ENCODE data around the gene CPNE9. TPM values are rescaled to one million over a fixed set of nuclear protein-coding genes. Genes with fewer than 3 reads are reported as not detected.

Gene CPNE9
- polyA plus RNA-seq, 1 of the 3 experiments (the other 2 are of a cell fraction): 0.03 TPM

DNA sequence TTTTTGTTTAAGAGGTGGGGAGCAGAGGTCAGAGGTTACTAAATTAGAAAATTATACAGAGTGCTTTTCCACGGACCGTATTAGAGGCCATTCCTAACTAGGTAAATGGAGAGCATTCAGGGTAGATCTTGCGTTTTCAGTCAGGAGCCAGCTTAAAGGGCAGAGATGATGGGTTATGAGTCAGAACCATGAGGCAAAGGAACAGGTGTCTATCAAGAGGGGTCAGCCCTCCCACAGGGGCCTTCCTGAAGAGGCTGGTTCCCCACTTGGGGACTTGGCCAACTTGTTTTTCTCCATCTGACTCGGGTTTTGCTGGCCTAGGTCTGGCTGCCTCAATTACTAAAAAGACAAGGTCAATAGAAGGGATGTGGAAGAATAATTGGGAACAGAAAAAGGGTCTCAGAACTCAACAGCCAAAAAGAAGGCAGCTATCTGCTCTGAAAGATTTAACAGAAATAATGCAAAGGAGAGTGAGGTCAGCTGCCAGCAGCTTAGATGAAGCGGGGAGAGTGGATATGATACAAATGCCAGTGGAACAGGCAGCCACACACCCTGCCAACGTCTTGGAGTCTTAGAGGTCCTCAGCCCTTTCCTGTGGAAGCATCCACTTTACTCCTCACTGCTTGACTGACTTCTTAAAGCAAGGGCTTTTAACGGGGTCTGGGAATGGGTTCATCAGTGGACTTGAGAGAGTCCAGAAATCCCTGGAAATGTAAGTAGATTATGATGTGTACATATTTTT, 36.8 kb upstream of the CPNE9 start:
- H3K9me2 ChIP-seq: no peaks in the 10 kb centered on the region
- no peak overlapping the region for H3K4me3 ChIP-seq (ENCODE audit: low read depth in 2 of 2, low read length in 1 of 2)
- H3K27ac ChIP-seq (ENCODE audit: low read depth in 2 of 2, low read length in 1 of 2): no peak overlapping the region
- POLR2A ChIA-PET: no interaction called here
- H3K36me3 ChIP-seq (replicated peaks in 1 of 2; ENCODE audit: control insufficient read depth in 1 of 2, insufficient read depth in 2 of 2, low read length in 1 of 2): peaks cover 28 to 58% of the 10 kb centered on the region in 2 experiments
- no peak for DNase-seq
- no peaks in the 10 kb centered on the region for H3K9me3 ChIP-seq
- no peak for TF ChIP-seq CTCF (IDR thresholded peaks at IDR 0.05)
- no peak for TF ChIP-seq TCF12 (IDR thresholded peaks at IDR 0.05)
- TF ChIP-seq RAD21 (IDR thresholded peaks at IDR 0.05; ENCODE audit: low read length): no peak
- no peak for TF ChIP-seq RFX5 (IDR thresholded peaks at IDR 0.05; ENCODE audit: low read length)
- no peak for TF ChIP-seq JUND (IDR thresholded peaks at IDR 0.05)
- TF ChIP-seq FOXM1 (IDR thresholded peaks at IDR 0.05; ENCODE audit: low read depth): no peak
- no peak for TF ChIP-seq GATA2 (CRISPR knock-in tag; IDR thresholded peaks at IDR 0.05)
- no peak for TF ChIP-seq NRF1 (IDR thresholded peaks at IDR 0.05; ENCODE audit: low read depth, low read length)
- no peak for TF ChIP-seq TAF1 (IDR thresholded peaks at IDR 0.05; ENCODE audit: borderline replicate concordance, low read depth, low read length)
- no peak for TF ChIP-seq FOSL2 (IDR thresholded peaks at IDR 0.05; ENCODE audit: borderline replicate concordance, low read depth)
- no peak for TF ChIP-seq EP300 (IDR thresholded peaks at IDR 0.05; ENCODE audit: borderline replicate concordance in 1 of 2, low read depth in 1 of 2, low read length in 1 of 2)
- TF ChIP-seq, protein P1, sequence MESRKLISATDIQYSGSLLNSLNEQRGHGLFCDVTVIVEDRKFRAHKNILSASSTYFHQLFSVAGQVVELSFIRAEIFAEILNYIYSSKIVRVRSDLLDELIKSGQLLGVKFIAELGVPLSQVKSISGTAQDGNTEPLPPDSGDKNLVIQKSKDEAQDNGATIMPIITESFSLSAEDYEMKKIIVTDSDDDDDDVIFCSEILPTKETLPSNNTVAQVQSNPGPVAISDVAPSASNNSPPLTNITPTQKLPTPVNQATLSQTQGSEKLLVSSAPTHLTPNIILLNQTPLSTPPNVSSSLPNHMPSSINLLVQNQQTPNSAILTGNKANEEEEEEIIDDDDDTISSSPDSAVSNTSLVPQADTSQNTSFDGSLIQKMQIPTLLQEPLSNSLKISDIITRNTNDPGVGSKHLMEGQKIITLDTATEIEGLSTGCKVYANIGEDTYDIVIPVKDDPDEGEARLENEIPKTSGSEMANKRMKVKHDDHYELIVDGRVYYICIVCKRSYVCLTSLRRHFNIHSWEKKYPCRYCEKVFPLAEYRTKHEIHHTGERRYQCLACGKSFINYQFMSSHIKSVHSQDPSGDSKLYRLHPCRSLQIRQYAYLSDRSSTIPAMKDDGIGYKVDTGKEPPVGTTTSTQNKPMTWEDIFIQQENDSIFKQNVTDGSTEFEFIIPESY (IDR thresholded peaks at IDR 0.05; ENCODE audit: borderline replicate concordance, low read depth): no peak
- no peak for TF ChIP-seq GABPA (IDR thresholded peaks at IDR 0.05; ENCODE audit: low read depth)
- no peak for TF ChIP-seq YY1 (IDR thresholded peaks at IDR 0.05; ENCODE audit: low read depth)
- TF ChIP-seq, protein P2, sequence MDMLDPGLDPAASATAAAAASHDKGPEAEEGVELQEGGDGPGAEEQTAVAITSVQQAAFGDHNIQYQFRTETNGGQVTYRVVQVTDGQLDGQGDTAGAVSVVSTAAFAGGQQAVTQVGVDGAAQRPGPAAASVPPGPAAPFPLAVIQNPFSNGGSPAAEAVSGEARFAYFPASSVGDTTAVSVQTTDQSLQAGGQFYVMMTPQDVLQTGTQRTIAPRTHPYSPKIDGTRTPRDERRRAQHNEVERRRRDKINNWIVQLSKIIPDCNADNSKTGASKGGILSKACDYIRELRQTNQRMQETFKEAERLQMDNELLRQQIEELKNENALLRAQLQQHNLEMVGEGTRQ (IDR thresholded peaks at IDR 0.05; ENCODE audit: borderline replicate concordance, low read depth, low read length): no peak
- 76% methylated on average over 7 of the region's 7 CpGs for WGBS (ENCODE audit: low lambda C conversion rate)
- 0 out of 2 replicates have a peak, but pooled peaks cover 1% of the 10 kb centered on the region for H3K79me2 ChIP-seq (ENCODE audit: insufficient read depth)
- no peak overlapping the region for H2AFZ ChIP-seq (ENCODE audit: low read depth)
- H3K9ac ChIP-seq: no peak overlapping the region
- H3K4me1 ChIP-seq (ENCODE audit: control insufficient read depth in 1 of 2, insufficient read depth in 2 of 2, low read depth in 1 of 2, low read length in 1 of 2): peaks cover 0 to 10% of the 10 kb centered on the region in 2 experiments; a peak in 2 of 4 replicates
- H3F3A ChIP-seq (replicated peaks; ENCODE audit: insufficient read depth): no peaks in the 10 kb centered on the region
- no peaks in the 10 kb centered on the region for H3K27me3 ChIP-seq (ENCODE audit: insufficient read depth)
- no peak overlapping the region for H3K4me2 ChIP-seq
- CTCF ChIA-PET: no interaction called here
- no peaks in the 10 kb centered on the region for H4K20me1 ChIP-seq (ENCODE audit: insufficient read depth)
